ENCODE data around the gene KCNG4.

Gene KCNG4

GRCh38 chr16:84278333-84278732 is 38.5 kb upstream of the KCNG4 start:
- no peaks in the 10 kb centered on the region for H3K79me2 ChIP-seq (ENCODE audit: insufficient read depth, low read length)
- no peaks in the 10 kb centered on the region for H3K27me3 ChIP-seq (ENCODE audit: insufficient read depth, low read length, poor library complexity, severe bottlenecking)
- no peaks in the 10 kb centered on the region for H3K4me1 ChIP-seq (ENCODE audit: insufficient read depth, low read length, poor library complexity, severe bottlenecking)
- H3K4me3 ChIP-seq (ENCODE audit: low read length, poor library complexity, severe bottlenecking), result no peak overlapping the region
- no peak overlapping the region for H3K9ac ChIP-seq (ENCODE audit: low read depth, low read length, poor library complexity, severe bottlenecking)
- no peak for TF ChIP-seq CTCF (conservative IDR thresholded peaks at IDR 0.05; ENCODE audit: low read length)
- TF ChIP-seq EZH2phosphoT487 (IDR thresholded peaks at IDR 0.05; ENCODE audit: borderline replicate concordance), result no peak
- no peaks in the 10 kb centered on the region for H3F3A ChIP-seq (ENCODE audit: low read depth)
- 0 out of 2 replicates have a peak overlapping the region, but pooled peaks have one; percentile 6 for H2AFZ ChIP-seq (ENCODE audit: low read length)
- H3K36me3 ChIP-seq (ENCODE audit: insufficient read depth, low read length), result no peaks in the 10 kb centered on the region
- H3K9me2 ChIP-seq (replicated peaks; ENCODE audit: low read depth, low read length), result no peaks in the 10 kb centered on the region
- H3K4me2 ChIP-seq (ENCODE audit: low read depth, low read length, poor library complexity, severe bottlenecking), result no peak overlapping the region
- H4K20me1 ChIP-seq (ENCODE audit: insufficient read depth, low read length, poor library complexity, severe bottlenecking), result no peaks in the 10 kb centered on the region
- H3K9me3 ChIP-seq (ENCODE audit: insufficient read depth, low read depth, low read length), result no peaks in the 10 kb centered on the region

- no peak overlapping the region for H3K4me2 ChIP-seq (ENCODE audit: low read depth, low read length, poor library complexity, severe bottlenecking)
- no peaks in the 10 kb centered on the region for H3K27me3 ChIP-seq (ENCODE audit: insufficient read depth, low read length, poor library complexity, severe bottlenecking)
- peak; percentile 87 for TF ChIP-seq CTCF (conservative IDR thresholded peaks at IDR 0.05; ENCODE audit: low read length)
- TF ChIP-seq EZH2phosphoT487 (IDR thresholded peaks at IDR 0.05; ENCODE audit: borderline replicate concordance), result no peak
- H3K9ac ChIP-seq (ENCODE audit: low read depth, low read length, poor library complexity, severe bottlenecking), result no peak overlapping the region
- H3F3A ChIP-seq (ENCODE audit: low read depth), result no peaks in the 10 kb centered on the region
- no peaks in the 10 kb centered on the region for H3K79me2 ChIP-seq (ENCODE audit: insufficient read depth, low read length)
- no peaks in the 10 kb centered on the region for H4K20me1 ChIP-seq (ENCODE audit: insufficient read depth, low read length, poor library complexity, severe bottlenecking)
- no peaks in the 10 kb centered on the region for H3K4me1 ChIP-seq (ENCODE audit: insufficient read depth, low read length, poor library complexity, severe bottlenecking)
- H2AFZ ChIP-seq (ENCODE audit: low read length), result peak overlapping the region; percentile 6; the same call in 1 of the 2 replicates
- H3K9me2 ChIP-seq (replicated peaks; ENCODE audit: low read depth, low read length), result no peaks in the 10 kb centered on the region
- no peaks in the 10 kb centered on the region for H3K9me3 ChIP-seq (ENCODE audit: insufficient read depth, low read depth, low read length)
- H3K4me3 ChIP-seq (ENCODE audit: low read length, poor library complexity, severe bottlenecking), result no peak overlapping the region
- no peaks in the 10 kb centered on the region for H3K36me3 ChIP-seq (ENCODE audit: insufficient read depth, low read length)
These were observed 37.5 kb upstream of the KCNG4 start for GRCh38 chr16:84277244-84277823.

- Histone ChIP-seq H3K36me3 (ENCODE audit: insufficient read depth, low read length) (no peaks in the 10 kb centered on the region), H3K27me3 (ENCODE audit: insufficient read depth, low read length, poor library complexity, severe bottlenecking) (no peaks in the 10 kb centered on the region), H3K4me2 (ENCODE audit: low read depth, low read length, poor library complexity, severe bottlenecking) (no peak overlapping the region), H3K79me2 (ENCODE audit: insufficient read depth, low read length) (no peaks in the 10 kb centered on the region), H4K20me1 (ENCODE audit: insufficient read depth, low read length, poor library complexity, severe bottlenecking) (no peaks in the 10 kb centered on the region), H3K9me3 (ENCODE audit: insufficient read depth, low read depth, low read length) (no peaks in the 10 kb centered on the region), H3K9ac (ENCODE audit: low read depth, low read length, poor library complexity, severe bottlenecking) (no peak overlapping the region), H3K4me1 (ENCODE audit: insufficient read depth, low read length, poor library complexity, severe bottlenecking) (no peaks in the 10 kb centered on the region), H3K9me2 (replicated peaks; ENCODE audit: low read depth, low read length) (no peaks in the 10 kb centered on the region), H3K4me3 (ENCODE audit: low read length, poor library complexity, severe bottlenecking) (no peak overlapping the region), H2AFZ (ENCODE audit: low read length) (no peak overlapping the region), H3F3A (ENCODE audit: low read depth) (no peaks in the 10 kb centered on the region)
- TF ChIP-seq CTCF (conservative IDR thresholded peaks at IDR 0.05; ENCODE audit: low read length) (no peak), EZH2phosphoT487 (IDR thresholded peaks at IDR 0.05; ENCODE audit: borderline replicate concordance) (no peak)
These were observed 35.9 kb upstream of the KCNG4 start for GRCh38 chr16:84275585-84276151.

All from Loucy (cell line).